Fibroblast of the conjunctiva (primary cell): ENCODE data around the gene CREB5.

Experiments
- DNase-seq: peaks from one replicate; pipeline ENCODE4 v3.0.0-alpha.2; 2010; ENCODE audit warnings: low read depth

CREB5 gene

DNA sequence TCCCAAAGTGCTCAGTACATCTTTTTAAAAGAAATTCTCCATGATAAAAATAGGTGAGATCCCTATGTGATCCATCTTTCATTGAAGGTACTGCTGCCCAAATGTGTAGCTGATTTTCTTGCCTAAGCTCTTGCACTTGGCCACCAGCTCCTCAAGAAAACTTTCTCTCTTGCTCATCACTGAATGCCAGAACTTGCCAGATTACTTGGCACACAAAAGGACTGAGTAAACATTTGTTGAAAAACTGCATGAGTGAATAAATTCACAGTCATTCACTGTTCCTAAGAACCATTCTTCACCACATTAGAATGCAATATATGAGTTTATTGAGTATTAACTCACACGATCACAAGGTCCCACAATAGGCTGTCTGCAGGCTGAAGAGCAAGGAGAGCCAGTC lies 445.9 kb downstream of the CREB5 start:
- peak; percentile 52 for DNase-seq

DNA sequence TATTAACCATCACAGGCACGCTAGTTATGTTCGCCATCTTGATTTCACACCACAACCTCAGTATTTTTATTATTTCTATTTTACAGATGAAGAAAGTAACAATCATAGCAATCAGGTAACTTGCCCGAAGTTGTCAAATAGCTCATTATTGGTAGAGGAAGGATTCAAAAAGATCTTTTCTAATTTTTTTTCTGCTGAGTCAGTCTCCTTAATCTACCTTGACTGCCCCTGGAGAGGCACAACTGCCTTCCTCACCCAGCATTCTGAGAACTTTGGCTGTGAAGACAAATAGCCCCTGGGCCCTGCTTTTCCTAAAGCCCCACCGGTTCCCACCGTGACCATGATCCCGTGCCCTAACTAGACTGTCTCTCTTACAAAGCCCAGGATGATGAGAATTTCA lies 446.6 kb downstream of the CREB5 start:
- no peak for DNase-seq

DNA sequence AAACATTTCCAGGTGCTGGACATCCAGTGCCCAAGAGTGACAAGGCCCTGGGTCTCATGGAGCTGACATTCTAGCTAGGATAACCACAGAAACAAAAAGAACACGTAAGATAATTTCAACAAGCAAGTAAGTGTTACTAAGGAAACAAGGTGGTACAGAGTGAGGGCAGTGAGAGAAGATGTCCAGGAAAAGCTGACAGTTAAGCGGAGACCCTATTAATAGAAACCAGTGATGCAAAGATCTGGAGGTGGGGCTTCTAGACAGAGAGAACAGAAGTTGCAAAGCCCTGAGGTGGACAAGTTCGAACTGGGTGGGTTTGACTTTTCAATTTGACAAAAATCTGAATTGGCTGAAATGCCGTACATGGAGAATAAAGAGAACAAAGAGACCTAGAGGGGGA lies 449.5 kb downstream of the CREB5 start:
- DNase-seq = no peak

GRCh38 chr7:28862595-28863272 lies 450.4 kb downstream of the CREB5 start:
- no peak for DNase-seq

DNA sequence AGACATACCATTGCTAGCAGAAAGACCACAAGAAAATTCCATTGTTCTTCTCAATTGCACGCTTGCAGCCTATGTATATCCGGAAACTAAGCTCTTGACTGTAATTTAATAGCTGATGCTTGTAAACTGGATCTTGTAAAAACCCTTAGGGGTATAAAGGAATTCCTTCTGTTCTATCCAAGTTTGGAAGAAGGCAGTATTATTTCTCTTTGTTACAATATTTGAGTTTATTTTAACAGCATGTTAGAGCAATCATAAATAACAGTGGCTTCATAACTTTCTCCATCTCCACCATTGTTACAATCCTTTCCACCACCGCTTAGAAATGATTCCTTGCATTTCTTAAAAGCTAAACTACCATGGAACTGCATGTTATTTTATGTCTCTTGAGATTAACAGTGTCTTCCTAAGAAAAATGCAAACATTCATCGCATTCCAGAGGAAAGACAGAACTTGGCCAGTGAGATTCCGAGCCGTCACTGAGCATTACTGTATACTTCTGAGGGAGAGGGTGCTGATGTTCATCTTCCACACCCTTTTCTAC lies 453.4 kb downstream of the CREB5 start:
- DNase-seq = peak; percentile 28

GRCh38 chr7:28868712-28869111 lies 456.4 kb downstream of the CREB5 start:
- no peak for DNase-seq

DNA sequence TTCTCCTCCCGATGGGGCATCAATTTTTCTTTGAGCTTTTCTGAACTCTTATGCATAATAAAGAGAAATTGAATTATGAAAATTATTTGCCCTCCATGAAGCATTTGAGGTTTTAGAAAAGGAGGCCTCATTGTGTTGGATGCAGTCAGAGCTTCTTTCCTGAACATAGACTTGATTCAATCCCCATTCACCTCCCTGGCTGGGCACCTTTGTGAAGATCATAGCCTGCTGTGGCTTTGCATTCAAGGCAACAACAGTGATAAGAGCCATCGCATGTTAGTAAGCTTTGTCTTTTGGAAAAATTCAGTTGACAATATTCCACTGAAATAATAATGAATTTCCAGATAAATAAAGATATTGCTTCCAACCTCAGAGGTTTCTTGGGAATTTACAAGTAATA lies 458.8 kb downstream of the CREB5 start:
- DNase-seq = no peak

DNA sequence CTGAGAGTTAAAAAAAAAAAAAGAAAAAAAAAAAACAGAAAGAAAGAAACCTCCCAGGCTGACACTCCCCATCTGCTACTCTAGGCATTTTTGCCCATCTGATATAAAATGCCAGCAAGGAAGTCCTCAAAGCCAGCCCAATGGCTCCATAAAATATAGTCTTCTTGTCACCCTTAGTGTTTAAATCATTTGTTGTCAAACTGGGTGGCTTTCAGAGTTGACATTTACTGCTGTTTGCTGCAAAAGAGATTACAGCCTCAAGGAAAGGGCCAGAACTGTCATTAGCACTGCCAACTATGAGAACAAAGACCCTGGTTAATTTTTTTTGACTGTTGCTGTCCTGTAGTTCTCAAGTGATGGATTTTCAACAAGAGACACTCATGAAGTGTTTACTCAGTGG lies 459.3 kb downstream of the CREB5 start:
- DNase-seq = no peak

GRCh38 chr7:28872226-28872625 lies 459.9 kb downstream of the CREB5 start:
- DNase-seq = no peak

- DNase-seq = no peak
Observed at GRCh38 chr7:28873365-28873764, 461.0 kb downstream of the CREB5 start.

GRCh38 chr7:28874001-28874400 lies 461.7 kb downstream of the CREB5 start:
- no peak for DNase-seq
